Hematopoietic multipotent progenitor cell treated with erythropoietin and hydrocortisone succinate and interleukin-3 and kit ligand, for 4 days (in vitro differentiated cells): ENCODE data around the gene MFF.

Source experiments
- DNase-seq: peaks from one replicate; pipeline ENCODE4 v3.0.0-alpha.2; 2015

Gene MFF

GRCh38 chr2:227324995-227325838 is at the start of gene MFF:
Gene MFF, plus strand, starts transcription at chr2:227325251. Its CDS starts 5,415 bp downstream, at chr2:227330666.
- DNase-seq = peak; percentile 97

GRCh38 chr2:227280895-227281294 is 44.2 kb upstream of the MFF start:
- peak; percentile 7 for DNase-seq

- DNase-seq = no peak
Observed at GRCh38 chr2:227285741-227286236, 39.3 kb upstream of the MFF start.

- no peak for DNase-seq
Observed at GRCh38 chr2:227287771-227288170, 37.3 kb upstream of the MFF start.

GRCh38 chr2:227292314-227292713 is 32.7 kb upstream of the MFF start:
- DNase-seq = no peak

GRCh38 chr2:227293531-227293930 is 31.5 kb upstream of the MFF start:
- DNase-seq = no peak

GRCh38 chr2:227295806-227296205 is 29.2 kb upstream of the MFF start:
- no peak for DNase-seq

- DNase-seq = no peak
Observed at GRCh38 chr2:227296671-227297405, 28.2 kb upstream of the MFF start.

GRCh38 chr2:227301523-227301922 is 23.5 kb upstream of the MFF start:
- no peak for DNase-seq

- DNase-seq = no peak
Observed at GRCh38 chr2:227308784-227309183, 16.3 kb upstream of the MFF start.

GRCh38 chr2:227310756-227311110 is 14.3 kb upstream of the MFF start:
- DNase-seq = no peak

GRCh38 chr2:227311861-227312506 is 13.1 kb upstream of the MFF start:
- DNase-seq = no peak

- DNase-seq = no peak
Observed at GRCh38 chr2:227312579-227312978, 12.5 kb upstream of the MFF start.

- no peak for DNase-seq
Observed at GRCh38 chr2:227313310-227313709, 11.7 kb upstream of the MFF start.

- no peak for DNase-seq
Observed at GRCh38 chr2:227317834-227318233, 7.2 kb upstream of the MFF start.

- DNase-seq = peak; percentile 11
Observed at GRCh38 chr2:227320305-227321094, 4.6 kb upstream of the MFF start.

- DNase-seq = peak; percentile 89
Observed at GRCh38 chr2:227322530-227323205, 2.4 kb upstream of the MFF start.

GRCh38 chr2:227323818-227324217 is 1.2 kb upstream of the MFF start:
- no peak for DNase-seq

GRCh38 chr2:227324642-227324994 is 433 bp upstream of the MFF start:
- DNase-seq = no peak

- peak; percentile 34 for DNase-seq
Observed at GRCh38 chr2:227325839-227326195, 766 bp downstream of the MFF start.

- no peak for DNase-seq
Observed at GRCh38 chr2:227326783-227327182, 1.7 kb downstream of the MFF start.

- DNase-seq = peak; percentile 38
Observed at GRCh38 chr2:227335713-227336112, 10.7 kb downstream of the MFF start.
